Measurements from ENCODE around the gene SH3GLB1.

DNA sequence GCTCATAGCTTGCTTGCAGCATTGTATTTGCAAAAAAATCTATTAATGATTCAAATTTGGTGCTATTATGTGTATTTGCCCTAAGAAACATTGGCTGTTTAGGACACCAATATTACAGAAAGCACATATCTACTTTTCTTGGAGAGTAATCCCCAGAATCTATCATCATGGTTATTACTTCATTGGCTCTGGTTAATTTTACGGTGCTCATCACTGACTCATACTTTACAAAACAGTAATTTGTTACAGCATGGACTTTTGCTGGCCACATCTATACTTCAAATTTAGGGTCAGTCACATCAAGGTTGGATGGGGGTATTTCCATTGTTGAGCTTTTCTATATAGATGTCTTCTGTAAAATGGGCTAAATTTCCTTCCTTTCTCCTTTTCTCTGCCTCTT, 45.7 kb downstream of the SH3GLB1 start:
- TF ChIP-seq, protein P1, sequence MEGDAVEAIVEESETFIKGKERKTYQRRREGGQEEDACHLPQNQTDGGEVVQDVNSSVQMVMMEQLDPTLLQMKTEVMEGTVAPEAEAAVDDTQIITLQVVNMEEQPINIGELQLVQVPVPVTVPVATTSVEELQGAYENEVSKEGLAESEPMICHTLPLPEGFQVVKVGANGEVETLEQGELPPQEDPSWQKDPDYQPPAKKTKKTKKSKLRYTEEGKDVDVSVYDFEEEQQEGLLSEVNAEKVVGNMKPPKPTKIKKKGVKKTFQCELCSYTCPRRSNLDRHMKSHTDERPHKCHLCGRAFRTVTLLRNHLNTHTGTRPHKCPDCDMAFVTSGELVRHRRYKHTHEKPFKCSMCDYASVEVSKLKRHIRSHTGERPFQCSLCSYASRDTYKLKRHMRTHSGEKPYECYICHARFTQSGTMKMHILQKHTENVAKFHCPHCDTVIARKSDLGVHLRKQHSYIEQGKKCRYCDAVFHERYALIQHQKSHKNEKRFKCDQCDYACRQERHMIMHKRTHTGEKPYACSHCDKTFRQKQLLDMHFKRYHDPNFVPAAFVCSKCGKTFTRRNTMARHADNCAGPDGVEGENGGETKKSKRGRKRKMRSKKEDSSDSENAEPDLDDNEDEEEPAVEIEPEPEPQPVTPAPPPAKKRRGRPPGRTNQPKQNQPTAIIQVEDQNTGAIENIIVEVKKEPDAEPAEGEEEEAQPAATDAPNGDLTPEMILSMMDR (IDR thresholded peaks at IDR 0.05; ENCODE audit: insufficient read depth, low read length), result no peak
- TF ChIP-seq, protein P2, sequence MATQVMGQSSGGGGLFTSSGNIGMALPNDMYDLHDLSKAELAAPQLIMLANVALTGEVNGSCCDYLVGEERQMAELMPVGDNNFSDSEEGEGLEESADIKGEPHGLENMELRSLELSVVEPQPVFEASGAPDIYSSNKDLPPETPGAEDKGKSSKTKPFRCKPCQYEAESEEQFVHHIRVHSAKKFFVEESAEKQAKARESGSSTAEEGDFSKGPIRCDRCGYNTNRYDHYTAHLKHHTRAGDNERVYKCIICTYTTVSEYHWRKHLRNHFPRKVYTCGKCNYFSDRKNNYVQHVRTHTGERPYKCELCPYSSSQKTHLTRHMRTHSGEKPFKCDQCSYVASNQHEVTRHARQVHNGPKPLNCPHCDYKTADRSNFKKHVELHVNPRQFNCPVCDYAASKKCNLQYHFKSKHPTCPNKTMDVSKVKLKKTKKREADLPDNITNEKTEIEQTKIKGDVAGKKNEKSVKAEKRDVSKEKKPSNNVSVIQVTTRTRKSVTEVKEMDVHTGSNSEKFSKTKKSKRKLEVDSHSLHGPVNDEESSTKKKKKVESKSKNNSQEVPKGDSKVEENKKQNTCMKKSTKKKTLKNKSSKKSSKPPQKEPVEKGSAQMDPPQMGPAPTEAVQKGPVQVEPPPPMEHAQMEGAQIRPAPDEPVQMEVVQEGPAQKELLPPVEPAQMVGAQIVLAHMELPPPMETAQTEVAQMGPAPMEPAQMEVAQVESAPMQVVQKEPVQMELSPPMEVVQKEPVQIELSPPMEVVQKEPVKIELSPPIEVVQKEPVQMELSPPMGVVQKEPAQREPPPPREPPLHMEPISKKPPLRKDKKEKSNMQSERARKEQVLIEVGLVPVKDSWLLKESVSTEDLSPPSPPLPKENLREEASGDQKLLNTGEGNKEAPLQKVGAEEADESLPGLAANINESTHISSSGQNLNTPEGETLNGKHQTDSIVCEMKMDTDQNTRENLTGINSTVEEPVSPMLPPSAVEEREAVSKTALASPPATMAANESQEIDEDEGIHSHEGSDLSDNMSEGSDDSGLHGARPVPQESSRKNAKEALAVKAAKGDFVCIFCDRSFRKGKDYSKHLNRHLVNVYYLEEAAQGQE (IDR thresholded peaks at IDR 0.05; ENCODE audit: insufficient replicate concordance, low read depth), result no peak
- no peak for TF ChIP-seq GABPA (IDR thresholded peaks at IDR 0.05; ENCODE audit: low read depth)

Data from HL-60 (cell line).